Left forelimb (tissue), 1 donor: ENCODE measurements around the gene HLX.

Experiments
- DNase-seq: peaks from one replicate; pipeline ENCODE4 v3.0.0-alpha.2; 2018; ENCODE audit warnings: low spot score

HLX gene

GRCh38 chr1:220925707-220926106 is 46.5 kb downstream of the HLX start:
- no peak for DNase-seq

GRCh38 chr1:220926146-220926545 is 46.9 kb downstream of the HLX start:
- DNase-seq: no peak

DNA sequence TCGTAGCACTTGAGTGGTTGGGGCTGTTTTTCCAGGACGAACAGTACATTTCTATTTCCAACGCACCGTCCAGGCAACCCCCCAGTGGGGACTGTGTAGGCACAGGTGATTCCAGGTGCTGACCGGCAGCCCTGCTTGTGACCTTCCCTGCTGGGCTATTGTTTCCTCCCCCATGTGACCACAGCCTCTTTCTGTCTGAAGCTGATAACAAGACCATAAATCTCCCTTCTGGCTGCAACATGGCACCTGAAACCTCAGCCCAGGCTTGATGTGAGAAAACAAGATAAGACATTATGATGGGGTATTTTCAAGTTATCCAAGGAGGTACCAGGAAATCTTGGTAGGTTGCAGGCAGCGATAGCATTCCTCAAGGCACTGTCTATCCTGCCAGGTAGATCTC is 48.2 kb downstream of the HLX start:
- DNase-seq: no peak

DNA sequence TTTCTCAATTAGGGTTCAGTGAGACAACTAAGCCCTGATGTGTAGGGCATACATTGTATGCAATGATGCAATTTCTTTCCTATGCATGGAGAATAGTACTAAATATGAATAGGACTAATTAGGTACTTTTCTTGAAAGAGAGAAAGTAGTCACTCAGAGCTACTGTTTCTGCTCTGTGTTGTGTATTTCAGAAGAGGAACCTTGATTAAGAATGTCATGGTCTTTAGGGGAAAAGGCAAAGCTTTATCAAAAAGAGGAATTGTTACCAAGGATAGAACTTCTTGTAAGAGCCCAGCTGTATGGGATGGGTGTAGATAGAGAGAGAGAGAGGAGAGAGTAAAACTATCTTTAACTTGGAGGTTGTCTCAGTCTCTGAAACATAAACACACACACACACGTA is 49.1 kb downstream of the HLX start:
- DNase-seq: no peak

- no peak for DNase-seq
Observed at GRCh38 chr1:220928725-220929300, 49.6 kb downstream of the HLX start.

DNA sequence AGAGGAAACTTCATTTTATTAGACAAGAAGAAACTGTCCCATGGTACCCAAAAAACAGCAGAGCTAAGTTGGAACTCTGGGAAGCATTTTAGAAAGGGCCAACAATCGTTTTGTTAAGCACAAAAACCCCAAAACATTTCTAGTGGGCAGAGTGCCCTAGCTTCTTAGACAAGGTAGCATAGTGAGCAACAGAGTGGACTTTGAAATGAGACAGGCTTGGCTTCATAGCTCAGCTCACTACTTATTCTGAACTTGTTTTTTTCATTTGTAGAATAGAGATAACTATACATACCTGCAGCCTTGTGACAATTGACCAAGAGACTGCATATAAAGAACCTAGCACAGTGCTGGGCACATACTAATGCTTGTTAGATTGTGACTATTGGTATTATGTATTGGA is 50.1 kb downstream of the HLX start:
- DNase-seq: no peak
